ENCODE data around the gene PALD1. TPM values are rescaled to one million over a fixed set of nuclear protein-coding genes. Genes with fewer than 3 reads are reported as not detected.

Gene PALD1
- total RNA-seq, 4 donors from 2014 or later: 10.7 to 28.2 (median 14.0) TPM

DNA sequence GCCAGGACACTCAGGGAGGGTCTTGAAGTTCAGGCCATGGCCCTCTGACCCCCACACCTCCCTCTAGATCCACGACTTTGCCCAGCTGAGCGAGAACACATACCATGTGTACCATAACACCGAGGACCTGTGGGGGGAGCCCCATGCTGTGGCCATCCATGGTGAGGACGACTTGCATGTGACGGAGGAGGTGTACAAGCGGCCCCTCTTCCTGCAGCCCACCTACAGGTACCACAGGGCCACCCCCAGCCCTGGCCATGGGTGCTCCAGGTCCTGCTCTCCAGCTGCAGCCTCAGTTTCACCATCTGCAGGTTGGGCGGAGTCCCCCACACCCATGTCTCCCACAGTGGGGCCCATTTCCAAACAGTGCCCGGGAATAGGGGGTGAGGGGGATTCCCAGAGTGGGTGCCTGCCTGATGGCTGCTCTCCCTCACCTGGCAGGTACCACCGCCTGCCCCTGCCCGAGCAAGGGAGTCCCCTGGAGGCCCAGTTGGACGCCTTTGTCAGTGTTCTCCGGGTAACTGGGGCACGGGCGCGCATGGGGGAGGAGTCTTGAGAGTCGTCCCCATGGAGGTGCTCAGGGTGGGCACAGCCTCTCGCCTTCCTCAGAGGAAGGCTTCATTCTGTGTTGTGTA lies 54.1 kb downstream of the PALD1 start:
- no peaks in the 10 kb centered on the region for H3K36me3 ChIP-seq
- DNase-seq: no peak
- WGBS, 2 donors: 86% methylated on average over 11 of the region's 17 CpGs

GRCh38 chr10:70533189-70533558 lies 54.6 kb downstream of the PALD1 start:
- intact Hi-C loops (cut with DNase I): no loop called here
- Histone ChIP-seq H3K4me1 (no peaks in the 10 kb centered on the region), H3K36me3 (no peaks in the 10 kb centered on the region), H3K27ac (no peak overlapping the region), H3K9me3 (no peaks in the 10 kb centered on the region), H3K4me3 (replicated peaks in 1 of 3) (no peak overlapping the region), H3K27me3 (no peaks in the 10 kb centered on the region)
- DNase-seq: no peak
- WGBS, 2 donors: 93 to 98% methylated on average over 5 of the region's 5 CpGs
- no peak for TF ChIP-seq POLR2A (IDR thresholded peaks at IDR 0.05)
- TF ChIP-seq CTCF (IDR thresholded peaks at IDR 0.05): no peak

More for the DNA sequence above, 54.1 kb downstream of the PALD1 start:
- H3K4me1 ChIP-seq: no peaks in the 10 kb centered on the region
- no peaks in the 10 kb centered on the region for H3K9me3 ChIP-seq
- TF ChIP-seq POLR2A (IDR thresholded peaks at IDR 0.05) (no peak), CTCF (IDR thresholded peaks at IDR 0.05) (no peak)
- H3K4me3 ChIP-seq (replicated peaks in 1 of 3): no peak overlapping the region
- H3K27me3 ChIP-seq: no peaks in the 10 kb centered on the region
- intact Hi-C loops (cut with DNase I): no loop called here
- no peak overlapping the region for H3K27ac ChIP-seq

GRCh38 chr10:70534281-70534680 lies 55.7 kb downstream of the PALD1 start:
- no peaks in the 10 kb centered on the region for H3K9me3 ChIP-seq
- intact Hi-C loops (cut with DNase I): no loop called here
- H3K4me3 ChIP-seq (replicated peaks in 1 of 3): no peak overlapping the region
- H3K4me1 ChIP-seq: no peaks in the 10 kb centered on the region
- 85 to 88% methylated on average over 9 to 10 of the region's 10 CpGs for WGBS, 2 donors
- no peak overlapping the region for H3K27ac ChIP-seq
- H3K27me3 ChIP-seq: no peaks in the 10 kb centered on the region
- no peaks in the 10 kb centered on the region for H3K36me3 ChIP-seq
- no peak for DNase-seq
- TF ChIP-seq POLR2A (IDR thresholded peaks at IDR 0.05) (no peak), CTCF (IDR thresholded peaks at IDR 0.05) (no peak)

DNA sequence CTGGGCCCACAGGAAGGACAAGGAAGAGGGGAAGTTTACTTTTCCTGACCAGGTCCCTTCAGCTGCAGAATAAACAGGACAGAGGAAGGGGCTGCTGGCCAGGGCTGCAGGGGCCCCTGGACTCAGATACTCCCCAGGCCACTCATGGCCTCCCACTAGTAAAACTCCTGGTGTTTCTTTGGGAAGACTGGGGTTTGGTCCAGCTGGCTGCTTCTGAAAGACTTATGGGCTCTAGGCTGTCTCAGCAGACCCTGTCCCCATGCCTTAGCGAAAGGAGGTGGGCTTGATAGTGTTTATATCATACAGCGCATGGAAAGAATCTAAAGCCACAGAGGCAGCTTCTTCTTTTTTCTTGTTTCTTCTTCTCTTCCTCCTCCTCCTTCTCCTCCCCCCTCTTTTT lies 56.4 kb downstream of the PALD1 start:
- TF ChIP-seq CTCF (IDR thresholded peaks at IDR 0.05) (no peak), POLR2A (IDR thresholded peaks at IDR 0.05) (no peak)
- no peak for DNase-seq
- H3K27me3 ChIP-seq: no peaks in the 10 kb centered on the region
- no peaks in the 10 kb centered on the region for H3K9me3 ChIP-seq
- 94 to 98% methylated on average over 2 of the region's 2 CpGs for WGBS, 2 donors
- H3K4me3 ChIP-seq (replicated peaks in 1 of 3): no peak overlapping the region
- no peak overlapping the region for H3K27ac ChIP-seq
- intact Hi-C loops (cut with DNase I): no loop called here
- H3K4me1 ChIP-seq: no peaks in the 10 kb centered on the region
- H3K36me3 ChIP-seq: no peaks in the 10 kb centered on the region

- TF ChIP-seq POLR2A (IDR thresholded peaks at IDR 0.05): no peak
- no peak for TF ChIP-seq CTCF (IDR thresholded peaks at IDR 0.05)
- WGBS, 2 donors: 92% methylated on average over 5 of the region's 5 CpGs
- Histone ChIP-seq H3K4me1 (no peaks in the 10 kb centered on the region), H3K36me3 (no peaks in the 10 kb centered on the region), H3K27me3 (no peaks in the 10 kb centered on the region), H3K4me3 (replicated peaks in 1 of 3) (no peak overlapping the region), H3K9me3 (no peaks in the 10 kb centered on the region), H3K27ac (no peak overlapping the region)
- DNase-seq: no peak
- intact Hi-C loops (cut with DNase I): no loop called here
Observed at GRCh38 chr10:70535451-70535850, 56.9 kb downstream of the PALD1 start.

Measured in thyroid gland (tissue), 4 donors.